OCI-LY1 (cell line): ENCODE results near the gene MCM8.

Experiments used
- H2AFZ ChIP-seq: fragments of 200-600 bp; sonication (generic), shearing (Covaris generic); 2 replicates; pipeline ENCODE4 v1.6.0; 2014; ENCODE audit warnings: antibody characterized with exemption, mild to moderate bottlenecking, low read length
- H3F3A ChIP-seq: fragments of 200-600 bp; sonication (generic), shearing (Covaris generic); 2 replicates; pipeline ENCODE4 v1.6.0; 2014; ENCODE audit warnings: mild to moderate bottlenecking, antibody characterized with exemption, low read length, moderate library complexity; ENCODE audit not compliant: insufficient read depth
- H3K27ac ChIP-seq: fragments of 200-600 bp; sonication (generic); 2 replicates; pipeline ENCODE4 v1.5.1; 2014; ENCODE audit warnings: low read length, mixed run types, mild to moderate bottlenecking, low read depth; ENCODE audit not compliant: poor library complexity, severe bottlenecking
- H3K27me3 ChIP-seq: fragments of 200-600 bp; sonication (generic); 2 replicates; pipeline ENCODE4 v1.6.0; 2014; ENCODE audit warnings: antibody characterized with exemption, mild to moderate bottlenecking, low read length, moderate library complexity; ENCODE audit not compliant: insufficient read depth
- H3K36me3 ChIP-seq: fragments of 200-600 bp; sonication (generic); 2 replicates; pipeline ENCODE4 v1.6.1; 2014; ENCODE audit warnings: mild to moderate bottlenecking, antibody characterized with exemption, low read length, moderate library complexity, mixed read lengths; ENCODE audit not compliant: insufficient read depth
- H3K4me1 ChIP-seq: fragments of 200-600 bp; sonication (generic); 2 replicates; pipeline ENCODE4 v1.5.1; 2014; ENCODE audit warnings: mild to moderate bottlenecking, low read length, moderate library complexity; ENCODE audit not compliant: insufficient read depth, severe bottlenecking
- H3K4me2 ChIP-seq: fragments of 200-600 bp; sonication (generic), shearing (Covaris generic); 2 replicates; pipeline ENCODE4 v1.6.1; 2014; ENCODE audit warnings: low read length
- H3K4me3 ChIP-seq: fragments of 200-600 bp; sonication (generic); 2 replicates; pipeline ENCODE4 v1.5.1; 2014; ENCODE audit warnings: low read length, low read depth, mild to moderate bottlenecking, mixed read lengths; ENCODE audit not compliant: poor library complexity, severe bottlenecking
- H3K79me2 ChIP-seq: fragments of 200-600 bp; shearing (Covaris generic); 2 replicates; pipeline ENCODE4 v1.6.1; 2016; ENCODE audit warnings: mixed run types, low read length, mixed read lengths; ENCODE audit not compliant: insufficient read depth
- H3K9ac ChIP-seq: fragments of 200-600 bp; sonication (generic), shearing (Covaris generic); 2 replicates; pipeline ENCODE4 v1.6.1; 2014; ENCODE audit warnings: mild to moderate bottlenecking, low read length, mixed read lengths
- H3K9me2 ChIP-seq: fragments of 200-600 bp; sonication (generic), shearing (Covaris generic); 2 replicates; pipeline ENCODE4 v1.6.1; 2014; ENCODE audit warnings: low read depth, mild to moderate bottlenecking, low read length, mixed read lengths
- H3K9me3 ChIP-seq: fragments of 200-600 bp; shearing (Covaris generic); 2 replicates; pipeline ENCODE4 v1.6.1; 2014; ENCODE audit warnings: low read length, mixed read lengths
- H4K20me1 ChIP-seq: fragments of 200-600 bp; sonication (generic), shearing (Covaris generic); 2 replicates; pipeline ENCODE4 v1.6.0; 2016; ENCODE audit warnings: mild to moderate bottlenecking, low read length; ENCODE audit not compliant: insufficient read depth
- CTCF ChIP-seq: fragments of 200-600 bp; sonication (generic), shearing (Covaris generic); IDR thresholded peaks from 2 replicates; pipeline ENCODE4 v1.5.1; 2017; ENCODE audit warnings: mild to moderate bottlenecking, antibody characterized with exemption, low read length, moderate library complexity, mixed read lengths
- EZH2 ChIP-seq: fragments of 200-600 bp; sonication (generic), shearing (Covaris generic); IDR thresholded peaks from 2 replicates; pipeline ENCODE4 v1.8.0; 2017; ENCODE audit warnings: borderline replicate concordance, mixed run types, mild to moderate bottlenecking, antibody characterized with exemption, low read length, moderate library complexity, mixed read lengths

Gene MCM8

GRCh38 chr20:5977975-5978374, 27.5 kb downstream of the MCM8 start:
- Histone ChIP-seq H3K36me3 (peaks cover 79% of the 10 kb centered on the region), H3K9ac (no peak overlapping the region), H3F3A (no peaks in the 10 kb centered on the region)

GRCh38 chr20:5979801-5980200, 29.3 kb downstream of the MCM8 start:
- Histone ChIP-seq H3K79me2 (no peaks in the 10 kb centered on the region), H3K4me2 (no peak overlapping the region), H3K36me3 (peaks cover 83% of the 10 kb centered on the region), H3K27ac (no peak overlapping the region), H2AFZ (no peak overlapping the region), H3K4me1 (no peaks in the 10 kb centered on the region), H3K9ac (no peak overlapping the region), H3K4me3 (no peak overlapping the region), H3K9me3 (no peaks in the 10 kb centered on the region), H3F3A (no peaks in the 10 kb centered on the region), H4K20me1 (no peaks in the 10 kb centered on the region), H3K9me2 (no peaks in the 10 kb centered on the region), H3K27me3 (no peaks in the 10 kb centered on the region)
- no peak for TF ChIP-seq EZH2
- TF ChIP-seq CTCF: no peak

More at GRCh38 chr20:5977975-5978374, 27.5 kb downstream of the MCM8 start:
- Histone ChIP-seq H3K4me1 (no peaks in the 10 kb centered on the region), H3K4me2 (no peak overlapping the region), H3K9me2 (no peaks in the 10 kb centered on the region), H3K27me3 (no peaks in the 10 kb centered on the region), H4K20me1 (no peaks in the 10 kb centered on the region), H3K79me2 (no peaks in the 10 kb centered on the region), H3K27ac (no peak overlapping the region), H3K4me3 (no peak overlapping the region), H3K9me3 (no peaks in the 10 kb centered on the region), H2AFZ (no peak overlapping the region)
- no peak for TF ChIP-seq EZH2
- no peak for TF ChIP-seq CTCF

- no peak overlapping the region for H3K9ac ChIP-seq
- TF ChIP-seq EZH2: no peak
- no peak for TF ChIP-seq CTCF
- H3K27me3 ChIP-seq: no peaks in the 10 kb centered on the region
- no peaks in the 10 kb centered on the region for H3F3A ChIP-seq
- H3K9me2 ChIP-seq: no peaks in the 10 kb centered on the region
- H3K27ac ChIP-seq: no peak overlapping the region
- no peaks in the 10 kb centered on the region for H3K79me2 ChIP-seq
- no peak overlapping the region for H3K4me2 ChIP-seq
- peaks cover 87% of the 10 kb centered on the region for H3K36me3 ChIP-seq
- H3K9me3 ChIP-seq: no peaks in the 10 kb centered on the region
- H3K4me1 ChIP-seq: no peaks in the 10 kb centered on the region
- no peak overlapping the region for H2AFZ ChIP-seq
- H3K4me3 ChIP-seq: no peak overlapping the region
- no peaks in the 10 kb centered on the region for H4K20me1 ChIP-seq
Observed at GRCh38 chr20:5980720-5981538, 30.5 kb downstream of the MCM8 start.
